ENCODE results near the gene SSC5D. TPM values are rescaled to one million over a fixed set of nuclear protein-coding genes. Genes with fewer than 3 reads are reported as not detected.

Gene SSC5D
- total and polyA plus RNA-seq, 2 of the 4 experiments (the other 2 are of a cell fraction), result 1.4 to 19.1 TPM

DNA sequence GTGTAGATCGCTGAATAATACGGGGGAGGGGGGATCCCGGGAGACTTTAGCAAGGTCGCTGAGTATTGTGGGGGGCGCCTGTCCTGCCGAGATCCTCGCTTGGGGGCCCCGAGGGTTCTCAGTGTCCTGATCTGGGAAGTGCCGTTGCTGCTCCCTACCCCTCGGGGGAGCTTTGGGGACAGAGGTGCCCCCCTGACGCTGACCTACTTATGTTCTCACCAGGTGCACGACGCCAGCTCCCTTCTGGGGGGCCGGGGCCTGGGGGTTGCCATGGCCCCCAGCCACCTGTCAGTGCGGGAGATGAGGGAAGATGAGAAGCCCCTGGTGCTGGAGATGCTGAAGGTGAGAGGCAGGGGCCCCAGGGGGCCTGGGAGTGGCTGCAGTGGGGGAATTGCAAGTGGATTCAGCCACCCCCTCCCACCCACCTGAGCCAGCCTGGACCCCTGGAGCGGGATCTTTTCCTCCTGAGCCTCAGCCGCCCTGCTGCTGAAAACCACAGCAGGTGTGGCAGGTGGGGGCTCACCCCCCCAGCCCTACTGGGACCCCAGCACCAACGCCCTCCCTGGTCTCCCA, 2.7 kb upstream of the SSC5D start (continued):
- no peak for TF ChIP-seq RCOR1 (IDR thresholded peaks at IDR 0.05; ENCODE audit: insufficient replicate concordance, low read length)

DNA sequence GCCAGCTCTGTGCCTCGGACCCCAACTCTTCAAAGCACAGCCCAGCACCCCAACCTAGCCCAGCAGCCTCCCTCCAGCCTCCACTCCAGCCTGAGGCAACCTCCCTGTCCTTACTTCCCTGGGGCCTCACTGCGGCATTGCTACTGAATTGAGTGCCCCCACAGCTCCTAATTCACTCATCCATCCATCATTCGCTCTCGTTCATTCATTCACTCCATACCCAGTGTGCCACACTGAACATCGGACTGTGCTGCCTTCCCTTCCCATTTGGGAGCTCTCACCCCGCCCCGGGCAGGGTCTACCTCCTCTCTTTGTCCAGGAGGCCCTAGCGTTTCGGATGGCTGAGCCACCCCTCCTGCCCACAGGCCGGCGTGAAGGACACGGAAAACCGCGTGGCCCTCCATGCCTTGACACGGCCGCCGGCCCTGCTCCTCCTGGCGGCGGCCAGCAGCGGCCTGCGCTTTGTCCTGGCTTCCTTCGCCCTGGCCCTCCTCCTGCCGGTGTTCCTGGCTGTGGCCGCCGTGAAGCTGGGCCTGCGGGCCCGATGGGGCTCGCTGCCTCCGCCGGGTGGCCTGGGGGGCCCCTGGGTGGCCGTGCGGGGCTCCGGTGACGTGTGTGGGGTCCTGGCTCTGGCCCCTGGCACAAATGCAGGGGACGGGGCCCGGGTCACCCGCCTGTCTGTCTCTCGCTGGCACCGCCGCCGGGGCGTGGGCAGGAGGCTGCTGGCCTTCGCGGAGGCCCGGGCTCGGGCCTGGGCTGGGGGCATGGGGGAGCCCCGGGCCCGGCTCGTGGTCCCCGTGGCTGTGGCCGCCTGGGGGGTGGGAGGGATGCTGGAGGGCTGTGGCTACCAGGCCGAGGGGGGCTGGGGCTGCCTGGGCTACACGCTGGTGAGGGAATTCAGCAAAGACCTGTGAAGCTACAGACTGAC, 1.9 kb upstream of the SSC5D start:
- H2BK15ac ChIP-seq (ENCODE audit: low read depth, low read length), result no peak overlapping the region
- peak overlapping the region; percentile 99 for H2AK9ac ChIP-seq (replicated peaks; ENCODE audit: low read depth, low read length, poor library complexity)
- POLR2A ChIA-PET (ENCODE audit: unreplicated experiment), result interaction anchor here (2.2 kb wide), 1 partner anchor 10 kb away, joined by 8 read pairs; the partner anchor contains the start of gene ZNF628
- peak overlapping the region; percentile 90 for H2BK5ac ChIP-seq (ENCODE audit: low read depth, low read length, poor library complexity, severe bottlenecking)
- 83% methylated on average over 40 of the region's 53 CpGs; no CpG with 5 or more reads in 1 of the 2 experiments for WGBS, 2 experiments (ENCODE audit: extremely low coverage in 2 of 2, insufficient read length in 1 of 2)
- no TSS peak for BruUV-seq (replicated peaks)
- peaks cover 10% of the 10 kb centered on the region; the same call in 1 of the 2 replicates for H3K36me3 ChIP-seq (ENCODE audit: control insufficient read depth, insufficient read depth, low read length)
- peak overlapping the region; percentile 24 for H3K23ac ChIP-seq (ENCODE audit: low read depth, low read length)
- no peak for DNase-seq
- dilution Hi-C loops (cut with HindIII; ENCODE audit: low sequenced_read_pairs, unreplicated experiment), result no loop called here
- peak overlapping the region; percentile 49 for H4K5ac ChIP-seq (ENCODE audit: low read depth, low read length)
- in situ Hi-C loops (cut with MboI; ENCODE audit: low sequenced_read_pairs), result loop anchor here (25.0 kb wide), 1 partner anchor 1024 kb away; the partner anchor contains the start of genes CDC42EP5 and LENG9
- CTCF ChIA-PET, result interaction anchor here (1.1 kb wide), 1 partner anchor 17 kb away, joined by 6 read pairs; no protein-coding TSS in a partner anchor
- peak overlapping the region; percentile 62 for H4K91ac ChIP-seq (ENCODE audit: insufficient read depth, low read depth, low read length)
- peaks cover 30% of the 10 kb centered on the region for H3K4me1 ChIP-seq (ENCODE audit: control insufficient read depth, insufficient read depth, low read length)
- H2BK20ac ChIP-seq (ENCODE audit: low read depth, low read length), result no peak overlapping the region
- H2BK120ac ChIP-seq (ENCODE audit: low read depth, low read length), result peak overlapping the region; percentile 58; the same call in 1 of the 2 replicates
- no peak overlapping the region for H3K4me3 ChIP-seq (ENCODE audit: insufficient read depth, low read depth, low read length)
- no peak overlapping the region for H3K56ac ChIP-seq (ENCODE audit: extremely low read depth, insufficient read depth, low read length)
- peak overlapping the region; percentile 44; the same call in 1 of the 2 replicates for H3K18ac ChIP-seq (ENCODE audit: low read depth, low read length)
- H4K8ac ChIP-seq (ENCODE audit: low read depth in 2 of 2, low read length in 2 of 2), result peak overlapping the region; percentile 74 to 90; a peak in 2 of 4 replicates
- H2AK5ac ChIP-seq (ENCODE audit: low read depth, low read length), result peak overlapping the region; percentile 85
- 0 out of 2 replicates have a peak, but pooled peaks cover 4% of the 10 kb centered on the region for H4K20me1 ChIP-seq (ENCODE audit: insufficient read depth, low read length)
- H3K9me1 ChIP-seq (ENCODE audit: insufficient read depth, low read length), result 0 out of 2 replicates have a peak, but pooled peaks cover 4% of the 10 kb centered on the region
- peaks cover 5 to 36% of the 10 kb centered on the region in 2 experiments for H3K79me1 ChIP-seq (ENCODE audit: low read depth in 1 of 2, low read length in 2 of 2)
- peak overlapping the region; percentile 63; the same call in 1 of the 2 replicates for H3K14ac ChIP-seq (replicated peaks; ENCODE audit: low read depth, low read length)
- no peaks in the 10 kb centered on the region for H3K9me3 ChIP-seq (ENCODE audit: control insufficient read depth, insufficient read depth, low read length)
- H3K9ac ChIP-seq (ENCODE audit: low read depth, low read length), result peak overlapping the region; percentile 51
- H2AFZ ChIP-seq (replicated peaks; ENCODE audit: low read length, poor library complexity), result peak overlapping the region; percentile 76
- intact Hi-C loops (cut with micrococcal nuclease), result no loop called here
- H3K27ac ChIP-seq (ENCODE audit: insufficient read depth, low read length), result peak overlapping the region; percentile 89
- H3K4ac ChIP-seq (ENCODE audit: low read depth, low read length), result peak overlapping the region; percentile 82
- H3K27me3 ChIP-seq (ENCODE audit: control insufficient read depth, insufficient read depth, low read length), result no peaks in the 10 kb centered on the region
- ATAC-seq (ENCODE audit: low read depth), result no peak
- peak overlapping the region; percentile 66 for H3K4me2 ChIP-seq (ENCODE audit: low read depth, low read length)
- TF ChIP-seq SMC3 (IDR thresholded peaks at IDR 0.05; ENCODE audit: low read depth, low read length) (no peak), RAD21 (IDR thresholded peaks at IDR 0.05; ENCODE audit: low read length) (no peak), RFX5 (IDR thresholded peaks at IDR 0.05; ENCODE audit: low read depth, low read length) (no peak), CHD1 (IDR thresholded peaks at IDR 0.05; ENCODE audit: low read depth, low read length) (no peak), MAZ (IDR thresholded peaks at IDR 0.05; ENCODE audit: borderline replicate concordance, low read depth, low read length) (no peak), MXI1 (IDR thresholded peaks at IDR 0.05; ENCODE audit: borderline replicate concordance, low read depth, low read length) (no peak), BHLHE40 (IDR thresholded peaks at IDR 0.05; ENCODE audit: low read depth, low read length) (no peak), NFE2L2 (IDR thresholded peaks at IDR 0.05; ENCODE audit: low read depth, low read length) (no peak)
- TF ChIP-seq, protein P1, sequence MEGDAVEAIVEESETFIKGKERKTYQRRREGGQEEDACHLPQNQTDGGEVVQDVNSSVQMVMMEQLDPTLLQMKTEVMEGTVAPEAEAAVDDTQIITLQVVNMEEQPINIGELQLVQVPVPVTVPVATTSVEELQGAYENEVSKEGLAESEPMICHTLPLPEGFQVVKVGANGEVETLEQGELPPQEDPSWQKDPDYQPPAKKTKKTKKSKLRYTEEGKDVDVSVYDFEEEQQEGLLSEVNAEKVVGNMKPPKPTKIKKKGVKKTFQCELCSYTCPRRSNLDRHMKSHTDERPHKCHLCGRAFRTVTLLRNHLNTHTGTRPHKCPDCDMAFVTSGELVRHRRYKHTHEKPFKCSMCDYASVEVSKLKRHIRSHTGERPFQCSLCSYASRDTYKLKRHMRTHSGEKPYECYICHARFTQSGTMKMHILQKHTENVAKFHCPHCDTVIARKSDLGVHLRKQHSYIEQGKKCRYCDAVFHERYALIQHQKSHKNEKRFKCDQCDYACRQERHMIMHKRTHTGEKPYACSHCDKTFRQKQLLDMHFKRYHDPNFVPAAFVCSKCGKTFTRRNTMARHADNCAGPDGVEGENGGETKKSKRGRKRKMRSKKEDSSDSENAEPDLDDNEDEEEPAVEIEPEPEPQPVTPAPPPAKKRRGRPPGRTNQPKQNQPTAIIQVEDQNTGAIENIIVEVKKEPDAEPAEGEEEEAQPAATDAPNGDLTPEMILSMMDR (conservative IDR thresholded peaks at IDR 0.05; ENCODE audit: low read depth, low read length), result no peak
- TF ChIP-seq, protein P2, sequence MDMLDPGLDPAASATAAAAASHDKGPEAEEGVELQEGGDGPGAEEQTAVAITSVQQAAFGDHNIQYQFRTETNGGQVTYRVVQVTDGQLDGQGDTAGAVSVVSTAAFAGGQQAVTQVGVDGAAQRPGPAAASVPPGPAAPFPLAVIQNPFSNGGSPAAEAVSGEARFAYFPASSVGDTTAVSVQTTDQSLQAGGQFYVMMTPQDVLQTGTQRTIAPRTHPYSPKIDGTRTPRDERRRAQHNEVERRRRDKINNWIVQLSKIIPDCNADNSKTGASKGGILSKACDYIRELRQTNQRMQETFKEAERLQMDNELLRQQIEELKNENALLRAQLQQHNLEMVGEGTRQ (IDR thresholded peaks at IDR 0.05; ENCODE audit: low read depth, low read length), result no peak

Data from IMR-90 (cell line).